Neural progenitor cell (in vitro differentiated cells): ENCODE measurements around the gene PTPRG.

Experiments
- EZH2 ChIP-seq: fragments of 200-600 bp; sonication (generic); IDR thresholded peaks from 2 replicates; pipeline ENCODE4 v1.6.1; 2017; ENCODE audit warnings: antibody characterized with exemption, mild to moderate bottlenecking, moderate library complexity
- TF ChIP-seq, protein P1 (sequence below): fragments of 200-600 bp; sonication (generic); IDR thresholded peaks from 2 replicates; pipeline ENCODE4 v1.5.1; 2017; ENCODE audit warnings: antibody characterized with exemption, mild to moderate bottlenecking

- TF ChIP-seq, protein P1, sequence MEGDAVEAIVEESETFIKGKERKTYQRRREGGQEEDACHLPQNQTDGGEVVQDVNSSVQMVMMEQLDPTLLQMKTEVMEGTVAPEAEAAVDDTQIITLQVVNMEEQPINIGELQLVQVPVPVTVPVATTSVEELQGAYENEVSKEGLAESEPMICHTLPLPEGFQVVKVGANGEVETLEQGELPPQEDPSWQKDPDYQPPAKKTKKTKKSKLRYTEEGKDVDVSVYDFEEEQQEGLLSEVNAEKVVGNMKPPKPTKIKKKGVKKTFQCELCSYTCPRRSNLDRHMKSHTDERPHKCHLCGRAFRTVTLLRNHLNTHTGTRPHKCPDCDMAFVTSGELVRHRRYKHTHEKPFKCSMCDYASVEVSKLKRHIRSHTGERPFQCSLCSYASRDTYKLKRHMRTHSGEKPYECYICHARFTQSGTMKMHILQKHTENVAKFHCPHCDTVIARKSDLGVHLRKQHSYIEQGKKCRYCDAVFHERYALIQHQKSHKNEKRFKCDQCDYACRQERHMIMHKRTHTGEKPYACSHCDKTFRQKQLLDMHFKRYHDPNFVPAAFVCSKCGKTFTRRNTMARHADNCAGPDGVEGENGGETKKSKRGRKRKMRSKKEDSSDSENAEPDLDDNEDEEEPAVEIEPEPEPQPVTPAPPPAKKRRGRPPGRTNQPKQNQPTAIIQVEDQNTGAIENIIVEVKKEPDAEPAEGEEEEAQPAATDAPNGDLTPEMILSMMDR: no peak
- no peak for TF ChIP-seq EZH2
These were observed 453.7 kb downstream of the PTPRG start for GRCh38 chr3:62015111-62015510.
